HEK293 (cell line): ENCODE data around the gene PPBP.

ENCODE experiments used
- CTCF ChIA-PET: fragments of 350-600 bp; formaldehyde crosslinking; extraction: SDS; loops from one replicate; lab custom pipeline; 2021; ENCODE audit warnings: antibody characterized with exemption; lab: Yijun Ruan, JAX
- POLR2A ChIA-PET: fragments of 300-600 bp; formaldehyde crosslinking; extraction: SDS; loops from one replicate; lab custom pipeline; 2020; ENCODE audit warnings: antibody characterized with exemption, inconsistent platforms; lab: Yijun Ruan, JAX
- H3K27ac ChIP-seq: fragments of 200-500 bp; sonication (Bioruptor generic); 2 replicates; pipeline ENCODE4 v1.5.1; 2014; ENCODE audit warnings: low read depth, low read length, control low read depth, inconsistent platforms; ENCODE audit errors: extremely low read depth
- H3K36me3 ChIP-seq, 2 experiments: fragments of 200-500 bp in 1 of 2; sonication (Bioruptor generic) in 1 of 2; 1 replicate in 1 of 2; 2 replicates in 1 of 2; pipeline ENCODE4 v1.5.1; 2014 to 2017; ENCODE audit warnings: inconsistent platforms in 2 of 2, low read length in 2 of 2; ENCODE audit not compliant: control insufficient read depth in 2 of 2, insufficient read depth in 1 of 2
- H3K4me1 ChIP-seq: fragments of 200-500 bp; sonication (Bioruptor generic); 2 replicates; pipeline ENCODE4 v1.5.1; 2014; ENCODE audit warnings: mild to moderate bottlenecking, low read length, inconsistent platforms; ENCODE audit not compliant: control insufficient read depth, insufficient read depth
- H3K4me3 ChIP-seq: 2 replicates; pipeline ENCODE4 v1.5.1; 2011; ENCODE audit warnings: low read depth, mild to moderate bottlenecking, control low read depth, low read length, moderate library complexity
- H3K9me3 ChIP-seq: fragments of 200-500 bp; sonication (Bioruptor generic); 2 replicates; pipeline ENCODE4 v1.5.1; 2014; ENCODE audit warnings: low read depth, low read length, inconsistent platforms; ENCODE audit not compliant: control insufficient read depth, insufficient read depth
- GFI1B ChIP-seq: fragments of 450-650 bp; formaldehyde crosslinking; IDR thresholded peaks from 2 replicates; pipeline ENCODE4 v1.5.1; 2016; ENCODE audit warnings: missing biosample characterization, missing genetic modification characterization
- PRDM2 ChIP-seq: fragments of 450-650 bp; formaldehyde crosslinking; IDR thresholded peaks from 2 replicates; pipeline ENCODE4 v1.5.1; 2016; ENCODE audit warnings: missing biosample characterization, missing genetic modification characterization, borderline replicate concordance
- ZBTB21 ChIP-seq: fragments of 450-650 bp; formaldehyde crosslinking; IDR thresholded peaks from 2 replicates; pipeline ENCODE4 v1.5.1; 2017; ENCODE audit warnings: missing biosample characterization, missing genetic modification characterization
- ZBTB8A ChIP-seq: fragments of 450-650 bp; formaldehyde crosslinking; IDR thresholded peaks from 2 replicates; pipeline ENCODE4 v1.5.1; 2016; ENCODE audit warnings: missing biosample characterization, missing genetic modification characterization
- ZNF169 ChIP-seq: fragments of 450-650 bp; formaldehyde crosslinking; IDR thresholded peaks from 2 replicates; pipeline ENCODE4 v1.5.1; 2016; ENCODE audit warnings: missing biosample characterization, missing genetic modification characterization
- ZNF18 ChIP-seq: fragments of 450-650 bp; formaldehyde crosslinking; IDR thresholded peaks from 2 replicates; pipeline ENCODE4 v1.5.1; 2016; ENCODE audit warnings: missing biosample characterization, missing genetic modification characterization
- ZNF211 ChIP-seq: fragments of 450-650 bp; formaldehyde crosslinking; IDR thresholded peaks from 2 replicates; pipeline ENCODE4 v1.5.1; 2016; ENCODE audit warnings: low read depth, missing biosample characterization, missing genetic modification characterization
- ZNF433 ChIP-seq: fragments of 450-650 bp; formaldehyde crosslinking; IDR thresholded peaks from 2 replicates; pipeline ENCODE4 v1.5.1; 2016; ENCODE audit warnings: missing biosample characterization, missing genetic modification characterization, low read depth
- ZNF626 ChIP-seq: fragments of 450-650 bp; sonication (Bioruptor Pico); formaldehyde crosslinking; IDR thresholded peaks from 2 replicates; pipeline ENCODE4 v1.5.1; 2018; ENCODE audit warnings: missing biosample characterization, missing genetic modification characterization, inconsistent platforms
- ZNF707 ChIP-seq: fragments of 450-650 bp; formaldehyde crosslinking; IDR thresholded peaks from 2 replicates; pipeline ENCODE4 v1.5.1; 2016; ENCODE audit warnings: missing biosample characterization, missing genetic modification characterization
- ZNF76 ChIP-seq: fragments of 450-650 bp; formaldehyde crosslinking; IDR thresholded peaks from 2 replicates; pipeline ENCODE4; 2016; ENCODE audit warnings: low read depth, missing biosample characterization, missing genetic modification characterization, borderline replicate concordance
- ZNF791 ChIP-seq: fragments of 450-650 bp; formaldehyde crosslinking; IDR thresholded peaks from 2 replicates; pipeline ENCODE4 v1.5.1; 2016; ENCODE audit warnings: missing biosample characterization, missing genetic modification characterization
- TF ChIP-seq, protein P1 (sequence below): fragments of 450-650 bp; formaldehyde crosslinking; IDR thresholded peaks from 2 replicates; pipeline ENCODE4 v1.5.1; 2016; ENCODE audit warnings: missing biosample characterization, missing genetic modification characterization
- TF ChIP-seq, protein P2 (sequence below): fragments of 450-650 bp; formaldehyde crosslinking; IDR thresholded peaks from 2 replicates; pipeline ENCODE4 v1.5.1; 2016; ENCODE audit warnings: missing biosample characterization, missing genetic modification characterization

Gene PPBP

DNA sequence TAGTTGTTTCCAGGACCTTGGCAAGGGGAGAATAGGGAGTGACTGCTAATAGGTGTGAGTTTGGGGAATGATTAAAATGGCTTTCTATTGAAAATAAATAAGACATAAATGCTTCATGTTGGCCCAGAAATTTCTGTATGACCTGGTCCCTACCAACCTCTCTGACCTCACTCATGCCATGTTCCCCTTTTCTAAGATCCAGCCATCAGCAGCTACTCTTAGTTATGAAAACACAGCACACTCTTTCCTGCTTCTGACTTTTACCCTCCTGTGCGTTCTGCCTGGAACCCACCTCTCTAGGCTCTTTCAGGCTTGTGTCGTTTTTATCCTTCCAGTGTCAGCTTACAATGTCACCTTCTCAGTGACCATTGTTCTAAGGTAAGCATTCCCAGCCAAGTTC, 25.3 kb upstream of the PPBP start:
- Histone ChIP-seq H3K36me3 (no peaks in the 10 kb centered on the region), H3K27ac (no peak overlapping the region), H3K9me3 (no peaks in the 10 kb centered on the region), H3K4me1 (no peaks in the 10 kb centered on the region), H3K4me3 (no peak overlapping the region)
- CTCF ChIA-PET: no interaction called here
- POLR2A ChIA-PET: no interaction called here
- TF ChIP-seq ZNF169 (no peak), ZNF433 (tag by site-specific recombination) (no peak), ZNF707 (tag by site-specific recombination) (no peak)
- TF ChIP-seq, protein P1, sequence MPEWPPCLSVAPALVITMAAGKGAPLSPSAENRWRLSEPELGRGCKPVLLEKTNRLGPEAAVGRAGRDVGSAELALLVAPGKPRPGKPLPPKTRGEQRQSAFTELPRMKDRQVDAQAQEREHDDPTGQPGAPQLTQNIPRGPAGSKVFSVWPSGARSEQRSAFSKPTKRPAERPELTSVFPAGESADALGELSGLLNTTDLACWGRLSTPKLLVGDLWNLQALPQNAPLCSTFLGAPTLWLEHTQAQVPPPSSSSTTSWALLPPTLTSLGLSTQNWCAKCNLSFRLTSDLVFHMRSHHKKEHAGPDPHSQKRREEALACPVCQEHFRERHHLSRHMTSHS: no peak

DNA sequence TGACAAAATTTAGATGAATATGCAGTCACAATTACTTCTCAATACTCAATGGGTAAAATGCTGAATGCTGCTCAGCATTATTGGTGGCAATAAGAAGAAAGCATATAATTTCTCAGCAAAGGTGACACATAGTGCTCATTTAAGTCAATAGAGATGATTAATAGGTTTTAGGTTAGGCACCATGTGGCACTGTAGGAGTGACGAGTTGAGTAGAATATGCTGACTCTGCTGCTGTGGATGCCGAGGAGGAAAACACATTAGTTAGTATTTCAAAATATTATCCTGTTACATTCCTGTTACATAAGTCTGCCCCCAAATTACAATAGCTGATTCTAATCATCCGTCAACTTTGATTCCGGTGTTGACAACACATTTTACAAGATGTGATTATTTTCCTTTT, 24.1 kb upstream of the PPBP start:
- CTCF ChIA-PET: no interaction called here
- TF ChIP-seq GFI1B (tag by site-specific recombination) (no peak), ZNF626 (tag by site-specific recombination) (no peak), ZBTB21 (tag by site-specific recombination) (no peak), ZNF211 (tag by site-specific recombination) (no peak), ZNF76 (tag by site-specific recombination) (no peak), ZBTB8A (tag by site-specific recombination) (no peak), PRDM2 (no peak), ZNF18 (tag by site-specific recombination) (no peak), ZNF791 (no peak)
- TF ChIP-seq, protein P2, sequence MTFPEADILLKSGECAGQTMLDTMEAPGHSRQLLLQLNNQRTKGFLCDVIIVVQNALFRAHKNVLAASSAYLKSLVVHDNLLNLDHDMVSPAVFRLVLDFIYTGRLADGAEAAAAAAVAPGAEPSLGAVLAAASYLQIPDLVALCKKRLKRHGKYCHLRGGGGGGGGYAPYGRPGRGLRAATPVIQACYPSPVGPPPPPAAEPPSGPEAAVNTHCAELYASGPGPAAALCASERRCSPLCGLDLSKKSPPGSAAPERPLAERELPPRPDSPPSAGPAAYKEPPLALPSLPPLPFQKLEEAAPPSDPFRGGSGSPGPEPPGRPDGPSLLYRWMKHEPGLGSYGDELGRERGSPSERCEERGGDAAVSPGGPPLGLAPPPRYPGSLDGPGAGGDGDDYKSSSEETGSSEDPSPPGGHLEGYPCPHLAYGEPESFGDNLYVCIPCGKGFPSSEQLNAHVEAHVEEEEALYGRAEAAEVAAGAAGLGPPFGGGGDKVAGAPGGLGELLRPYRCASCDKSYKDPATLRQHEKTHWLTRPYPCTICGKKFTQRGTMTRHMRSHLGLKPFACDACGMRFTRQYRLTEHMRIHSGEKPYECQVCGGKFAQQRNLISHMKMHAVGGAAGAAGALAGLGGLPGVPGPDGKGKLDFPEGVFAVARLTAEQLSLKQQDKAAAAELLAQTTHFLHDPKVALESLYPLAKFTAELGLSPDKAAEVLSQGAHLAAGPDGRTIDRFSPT (tag by site-specific recombination): no peak
- POLR2A ChIA-PET: no interaction called here
- Histone ChIP-seq H3K36me3 (no peaks in the 10 kb centered on the region), H3K4me1 (no peaks in the 10 kb centered on the region), H3K27ac (no peak overlapping the region), H3K4me3 (no peak overlapping the region), H3K9me3 (no peaks in the 10 kb centered on the region)
